ENCODE measurements around the gene DAG1.

Gene DAG1

DNA sequence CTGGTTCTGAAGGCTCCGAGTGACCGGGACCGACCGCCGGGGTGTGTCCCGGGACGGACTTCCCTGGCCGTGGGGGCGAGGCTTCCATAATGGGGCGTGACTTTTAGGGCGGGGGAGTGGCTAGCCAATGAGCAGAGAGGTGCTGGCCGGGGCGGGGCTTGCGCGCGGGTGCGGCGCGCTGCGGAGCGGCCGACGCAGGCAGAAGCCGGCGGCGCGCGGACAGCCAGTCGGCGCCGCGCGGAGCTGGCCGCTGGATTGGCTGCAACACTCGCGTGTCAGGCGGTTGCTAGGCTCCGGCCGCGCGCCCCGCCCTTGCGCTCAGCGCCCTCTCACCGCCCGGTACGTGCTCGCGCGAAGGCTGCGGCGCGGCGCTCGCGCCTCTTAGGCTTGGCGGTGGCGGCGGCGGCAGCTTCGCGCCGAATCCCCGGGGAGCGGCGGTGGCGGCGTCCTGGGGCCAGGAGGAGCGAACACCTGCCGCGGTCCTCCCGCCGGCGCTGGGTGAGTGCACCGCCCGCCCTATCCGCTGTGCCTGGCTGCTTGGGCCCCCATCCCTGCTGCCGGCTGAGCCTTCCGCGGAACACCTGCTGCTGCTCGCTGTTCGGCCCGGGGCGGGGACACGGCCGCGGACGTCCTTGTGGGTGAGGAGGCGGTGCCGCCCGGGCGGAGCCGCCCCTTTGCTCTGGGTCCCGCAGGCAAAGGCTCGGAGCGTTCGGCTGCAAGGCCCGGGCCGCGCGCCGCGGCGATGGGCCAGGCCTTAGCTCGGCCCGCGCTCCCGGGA lies at the start of gene DAG1:
Gene DAG1 (plus strand): TSS at position 332 of the 778 bp plus-strand sequence. CDS start 40,268 bp downstream, outside the sequence.
- peak; percentile 96 for DNase-seq

DNA sequence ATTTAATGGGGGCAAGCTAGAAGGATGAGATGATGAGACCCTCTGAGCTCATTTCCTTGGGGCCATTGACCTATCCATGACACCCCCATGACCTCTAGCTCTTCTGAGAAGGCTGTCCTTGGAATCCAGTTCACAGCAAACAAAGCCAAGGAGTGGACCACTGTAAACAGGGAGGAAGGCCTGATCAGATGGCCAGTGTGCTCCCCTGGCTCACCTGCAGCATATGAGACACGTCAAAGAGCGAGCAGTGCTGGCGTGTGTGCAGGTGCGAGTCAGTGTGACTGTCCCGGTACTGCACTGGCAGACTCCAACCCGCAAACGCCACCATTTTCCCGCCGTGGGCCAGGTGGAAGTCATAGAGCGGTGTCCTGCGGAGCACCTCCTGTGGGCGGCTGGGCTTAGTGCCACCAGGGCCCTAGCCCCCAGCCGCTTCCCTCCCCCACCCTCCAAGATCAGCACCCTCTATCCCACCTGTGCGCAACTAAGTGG lies 48.1 kb upstream of the DAG1 start:
- no peak for DNase-seq

DNA sequence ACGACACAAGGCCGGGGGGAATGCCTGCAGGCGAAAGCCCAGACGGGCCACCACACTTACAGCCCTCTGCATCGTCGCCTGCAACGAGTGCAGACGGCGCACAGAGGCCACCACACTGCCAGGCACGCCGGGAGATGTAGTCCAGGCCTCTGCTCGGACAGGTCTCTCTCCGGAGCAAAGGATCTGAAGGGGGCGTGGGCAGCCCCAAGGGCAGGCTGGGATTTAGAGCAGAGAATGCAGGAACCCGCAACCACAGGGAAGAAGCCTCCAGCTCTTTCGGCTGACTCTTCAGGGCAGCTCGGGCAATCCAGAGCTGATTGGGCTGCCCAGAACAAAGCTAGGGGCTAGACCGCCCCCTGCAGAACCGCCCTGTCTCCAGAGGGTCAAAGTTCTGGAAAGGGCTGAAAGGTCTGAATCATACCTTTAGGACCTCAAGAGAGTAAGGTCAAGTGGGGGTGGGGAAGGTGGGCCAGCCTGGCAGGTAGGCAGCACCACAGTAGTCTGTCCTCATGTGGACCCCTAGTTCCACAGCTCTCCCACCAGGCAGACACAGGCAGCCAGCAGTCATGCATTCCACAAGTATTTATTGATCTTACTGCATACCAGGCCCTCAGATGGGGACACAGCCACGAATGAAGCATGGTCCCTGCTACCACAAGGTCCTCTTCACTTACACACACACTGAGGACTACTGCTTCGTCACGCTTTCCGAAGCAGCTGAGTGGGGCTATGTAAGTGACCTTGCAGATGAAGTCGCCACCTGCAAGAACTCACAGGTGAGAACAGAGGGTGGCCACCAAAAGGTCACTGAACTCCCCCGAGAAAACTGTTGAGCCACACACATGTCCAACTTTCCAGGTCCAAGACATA lies 47.5 kb upstream of the DAG1 start, which contains the start of gene AMT:
Gene AMT (minus strand): TSS at position 95 of the 870 bp plus-strand sequence. CDS start 23 bp downstream, at position 72.
- DNase-seq: no peak

DNA sequence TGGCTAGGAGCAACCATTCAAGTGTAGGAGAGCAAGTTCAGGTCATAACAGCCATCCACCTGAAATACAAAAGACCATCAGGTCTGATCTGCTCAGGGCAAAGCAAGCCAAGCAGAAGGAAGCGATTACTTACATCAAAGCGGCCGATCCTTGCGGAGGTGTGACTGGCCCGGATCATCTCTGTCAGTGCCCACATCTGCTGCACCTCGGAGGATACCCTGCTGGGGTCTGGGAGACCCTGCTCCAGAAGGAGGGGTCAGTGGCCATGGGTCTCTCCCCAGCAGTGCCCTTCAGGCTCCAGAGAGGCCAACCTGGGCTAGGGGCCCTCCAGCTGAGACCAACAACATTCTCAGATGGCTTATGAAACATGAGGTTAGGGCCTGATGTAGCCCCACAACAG lies 45.3 kb upstream of the DAG1 start:
- DNase-seq: no peak

DNA sequence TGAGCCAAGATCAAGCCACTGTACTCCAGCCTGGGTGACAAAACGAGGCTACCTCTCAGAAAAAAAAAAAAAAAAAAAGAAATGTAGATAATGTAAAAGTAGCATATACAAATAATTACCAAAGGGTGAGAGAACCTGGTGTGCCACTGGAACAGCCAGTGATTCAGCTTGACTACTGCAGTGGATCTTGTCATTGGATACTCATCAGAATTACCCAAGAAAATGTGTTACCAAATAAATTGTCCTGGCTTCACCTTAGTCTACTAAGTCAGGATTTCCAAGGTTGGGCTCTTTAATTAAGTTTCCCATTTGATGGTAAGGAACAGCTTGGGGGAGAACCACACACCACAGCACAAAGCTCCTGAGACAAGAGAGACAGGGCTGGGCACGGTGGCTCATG lies 42.5 kb upstream of the DAG1 start:
- no peak for DNase-seq

DNA sequence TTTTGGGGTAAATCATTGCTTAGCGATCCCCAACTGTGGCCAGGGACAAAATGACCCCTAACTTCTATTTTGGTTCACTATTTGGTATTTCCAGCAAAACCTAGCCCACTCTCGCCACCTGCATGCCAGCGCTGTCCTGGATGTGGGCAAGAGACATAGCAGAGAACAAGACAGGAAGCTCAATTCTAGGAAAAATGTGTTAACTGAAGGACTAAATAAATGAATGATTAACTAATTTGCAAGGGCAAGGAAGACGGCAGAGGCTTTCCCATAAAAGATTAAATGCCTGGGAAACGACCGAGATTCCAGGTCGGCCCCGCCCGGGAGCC lies 41.4 kb upstream of the DAG1 start:
- DNase-seq: no peak

DNA sequence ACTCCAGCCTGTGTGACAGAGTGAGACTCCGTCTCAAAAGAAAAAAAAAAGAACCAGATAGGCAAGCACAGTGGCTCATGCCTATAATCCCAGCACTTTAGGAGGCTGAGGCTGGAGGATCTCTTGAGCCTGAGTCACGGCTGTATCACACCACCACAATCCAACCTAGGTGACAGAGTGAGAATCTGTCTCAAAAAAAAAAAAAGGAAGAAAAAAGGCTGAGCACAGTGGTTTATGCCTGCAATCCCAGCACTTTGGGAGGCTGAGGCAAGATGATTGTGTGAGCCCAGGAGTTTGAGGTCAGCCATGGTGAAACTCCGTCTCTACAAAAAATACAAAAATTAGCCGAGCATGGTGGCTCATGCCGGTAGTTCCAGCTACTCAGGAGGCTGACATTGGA lies 35.3 kb upstream of the DAG1 start:
- DNase-seq: no peak

DNA sequence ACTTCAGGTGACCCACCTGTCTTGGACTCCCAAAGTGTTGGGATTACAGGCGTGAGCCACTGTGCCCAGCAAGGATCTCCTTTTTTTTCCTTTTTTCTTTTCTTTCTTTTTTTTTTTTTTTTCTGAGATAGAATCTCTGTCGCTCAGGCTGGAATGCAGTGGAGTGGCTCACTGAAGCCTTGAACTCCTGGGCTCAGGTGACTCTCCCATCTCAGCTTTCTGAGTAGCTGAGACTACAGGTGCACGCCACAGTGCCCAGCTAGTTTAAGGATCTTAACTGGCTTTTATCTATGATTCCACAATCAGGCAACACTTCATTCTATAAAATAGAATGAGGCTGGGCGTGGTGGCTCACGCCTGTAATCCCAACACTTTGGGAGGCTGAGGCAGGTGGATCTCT lies 24.7 kb upstream of the DAG1 start:
- no peak for DNase-seq

DNA sequence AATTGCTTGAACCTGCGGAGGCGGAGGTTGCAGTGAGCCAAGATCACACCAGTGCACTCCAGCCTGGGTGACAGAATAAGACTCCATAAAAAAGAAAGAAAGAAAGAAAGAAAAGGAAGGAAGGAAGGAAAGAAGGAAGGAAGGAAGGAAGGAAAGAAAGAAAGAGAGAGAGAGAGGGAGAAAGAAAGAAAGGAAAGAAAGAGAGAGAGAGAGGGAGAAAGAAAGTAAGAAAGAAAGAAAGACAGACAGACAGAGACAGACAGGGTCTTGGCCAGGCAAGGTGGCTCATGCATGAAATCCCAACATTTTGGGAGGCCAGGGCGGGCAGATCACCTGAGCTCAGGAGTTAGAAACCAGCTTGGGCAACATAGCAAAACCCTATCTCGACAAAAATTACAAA lies 16.4 kb upstream of the DAG1 start:
- no peak for DNase-seq

DNA sequence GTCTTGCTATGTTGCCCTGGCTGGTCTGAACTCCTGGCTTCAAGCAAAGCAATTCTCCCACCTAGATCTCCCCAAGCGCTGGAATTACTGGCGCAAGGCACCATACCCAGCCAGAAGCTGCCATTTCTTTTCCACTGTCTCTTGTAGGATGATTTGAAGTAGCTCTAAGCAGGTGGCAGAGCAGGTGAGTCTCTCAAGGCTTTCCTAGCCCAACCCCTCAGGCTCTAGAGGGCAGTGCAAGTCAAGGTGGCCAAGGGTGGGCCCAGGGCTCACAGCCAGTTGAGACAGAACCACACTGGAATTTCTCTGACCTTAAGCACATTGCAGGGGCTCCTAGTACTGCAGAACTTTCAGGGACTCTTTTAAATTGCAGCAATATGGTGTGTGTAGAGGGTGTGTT lies 15.6 kb upstream of the DAG1 start:
- no peak for DNase-seq

DNA sequence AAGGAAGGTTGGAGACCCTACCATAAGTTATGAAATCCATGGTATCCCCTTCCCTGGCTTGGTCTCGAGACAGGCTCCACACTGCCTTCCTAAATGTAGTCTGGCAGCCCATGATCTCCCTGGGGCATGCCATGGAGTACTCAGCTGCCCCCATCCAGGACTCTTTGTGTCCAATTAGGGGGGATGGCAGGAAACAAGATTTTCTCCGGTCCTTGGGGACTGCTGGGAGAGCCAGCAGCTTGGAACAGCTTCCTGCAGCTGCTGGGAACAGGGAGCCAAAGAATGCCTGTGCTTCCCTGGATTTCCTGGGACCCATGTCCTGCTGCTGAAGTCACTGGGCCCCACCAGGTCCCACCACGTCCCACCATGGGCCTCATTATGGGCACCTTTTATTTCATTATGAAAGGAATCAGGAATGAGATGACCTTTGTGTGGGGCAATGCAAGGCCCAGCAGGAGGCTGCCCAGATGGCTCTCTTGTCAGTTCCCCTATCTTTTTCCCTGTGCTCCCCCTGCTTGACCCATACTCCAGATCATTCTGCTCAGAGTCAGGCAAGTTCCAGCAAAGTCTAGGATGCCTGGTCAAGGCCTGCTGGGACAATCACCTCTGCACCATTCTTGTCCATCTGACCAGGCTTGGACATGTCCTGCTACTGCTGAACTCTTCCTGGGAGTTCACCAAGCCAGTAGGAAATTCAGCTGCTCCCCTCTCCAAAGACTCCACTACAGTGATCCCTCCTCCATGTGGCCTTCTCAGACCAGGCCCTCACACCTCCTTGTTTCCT lies 15.0 kb upstream of the DAG1 start:
- no peak for DNase-seq

DNA sequence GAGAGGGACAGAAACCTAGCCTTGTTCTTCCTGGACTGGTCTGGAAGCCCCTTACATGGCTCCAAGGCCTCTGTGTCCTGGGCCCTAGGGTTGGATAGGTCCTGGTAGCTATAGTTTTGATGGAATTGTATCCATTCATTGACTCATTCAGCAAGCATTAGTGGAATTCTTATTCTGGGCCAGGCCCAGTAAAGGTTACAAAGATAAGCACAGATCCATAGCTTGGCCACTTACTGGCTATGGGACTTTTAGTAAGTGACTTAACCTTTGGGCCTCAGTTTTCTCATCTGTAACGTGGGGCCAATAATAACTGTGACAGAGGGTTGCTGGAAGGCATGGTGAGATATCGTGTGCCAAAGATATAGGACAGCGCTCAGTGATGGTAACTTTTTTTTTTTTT lies 13.6 kb upstream of the DAG1 start:
- no peak for DNase-seq

DNA sequence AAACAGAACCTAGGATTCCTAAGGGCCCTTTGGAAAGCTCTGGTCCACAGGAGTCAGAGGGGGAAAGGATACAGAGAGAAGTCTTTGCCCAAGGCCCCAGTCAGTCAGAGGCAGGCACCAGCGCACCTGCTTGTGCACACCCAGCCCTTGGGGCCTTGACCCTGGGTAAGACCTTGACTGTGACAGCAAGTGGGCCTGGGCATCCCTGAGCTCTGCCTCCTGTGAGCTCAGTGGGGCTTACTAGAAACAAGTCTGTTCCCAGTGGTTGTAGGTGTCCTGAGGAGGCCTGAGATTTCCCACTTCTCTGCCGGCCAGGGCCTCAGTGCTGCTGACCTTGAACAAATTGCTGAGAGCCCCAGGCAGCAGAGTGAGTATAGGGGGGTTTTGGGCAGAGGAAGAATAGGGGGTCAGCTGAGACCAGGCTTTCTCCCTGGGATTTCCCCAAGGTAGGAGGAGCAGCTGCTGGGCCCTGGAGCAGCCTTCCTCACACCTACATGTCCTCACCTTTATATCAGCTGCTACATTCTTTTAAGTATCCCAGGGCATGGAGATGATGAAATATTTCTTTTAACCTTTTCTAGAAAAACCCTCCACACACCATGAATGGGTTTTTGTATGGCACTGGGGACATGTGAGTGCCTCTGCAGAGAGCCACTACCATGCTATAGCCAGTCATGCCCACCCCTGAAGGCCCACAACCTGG lies 9.7 kb upstream of the DAG1 start:
- no peak for DNase-seq

DNA sequence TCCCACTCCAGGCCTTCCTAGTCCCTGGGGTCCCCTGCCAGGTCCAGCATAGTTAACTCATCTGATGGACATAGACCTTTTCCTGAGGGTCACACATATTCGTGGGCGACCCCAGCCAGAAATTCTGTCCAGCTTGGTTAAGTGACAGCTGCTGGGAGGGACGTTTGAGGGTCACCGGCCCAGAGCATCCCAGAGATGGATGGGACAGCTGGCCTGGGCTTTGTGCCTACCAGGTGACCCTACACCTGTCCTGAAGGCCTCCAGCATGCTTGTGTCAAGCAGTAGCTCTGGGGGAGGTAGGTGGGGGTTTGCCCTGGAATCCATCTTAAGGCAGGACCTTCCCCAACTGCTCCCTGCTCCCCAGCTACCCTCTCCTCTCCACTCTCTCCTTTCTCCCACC lies 9.1 kb upstream of the DAG1 start:
- no peak for DNase-seq

DNA sequence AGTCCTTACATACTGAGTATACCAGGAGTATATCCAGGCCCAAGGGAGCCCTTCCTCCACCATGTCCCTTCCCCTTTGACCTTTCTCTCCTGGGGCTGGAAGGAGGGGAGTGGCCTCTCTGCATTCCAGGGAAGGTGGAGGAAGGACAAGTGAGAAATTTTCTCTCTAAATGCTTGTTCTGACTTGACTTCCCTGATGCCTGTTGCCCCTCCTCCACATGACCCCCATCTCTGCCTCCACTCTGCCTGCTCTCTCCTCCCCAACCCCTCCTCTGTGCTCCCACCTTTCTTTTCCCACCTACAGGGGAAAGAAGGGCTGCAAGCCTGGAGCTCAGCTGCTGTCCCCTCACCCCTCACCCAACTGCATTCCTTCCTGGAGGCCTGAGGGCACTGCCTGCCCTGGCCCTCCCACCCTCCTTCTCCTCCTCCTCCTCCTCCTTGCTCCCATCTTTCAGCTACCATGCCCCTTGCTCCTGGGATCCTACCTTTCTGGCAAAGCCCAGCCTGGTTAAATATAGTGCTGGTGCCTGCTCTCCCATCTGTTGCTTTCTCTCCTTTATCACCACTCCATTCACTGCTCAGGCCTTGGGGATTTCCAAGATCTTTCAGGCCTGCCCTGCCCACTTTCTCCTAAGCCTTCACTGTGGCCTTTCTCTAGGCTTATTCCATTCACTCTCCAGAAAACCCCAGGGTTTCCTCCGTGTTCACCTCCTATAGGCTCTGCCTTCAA lies 8.5 kb upstream of the DAG1 start:
- no peak for DNase-seq

DNA sequence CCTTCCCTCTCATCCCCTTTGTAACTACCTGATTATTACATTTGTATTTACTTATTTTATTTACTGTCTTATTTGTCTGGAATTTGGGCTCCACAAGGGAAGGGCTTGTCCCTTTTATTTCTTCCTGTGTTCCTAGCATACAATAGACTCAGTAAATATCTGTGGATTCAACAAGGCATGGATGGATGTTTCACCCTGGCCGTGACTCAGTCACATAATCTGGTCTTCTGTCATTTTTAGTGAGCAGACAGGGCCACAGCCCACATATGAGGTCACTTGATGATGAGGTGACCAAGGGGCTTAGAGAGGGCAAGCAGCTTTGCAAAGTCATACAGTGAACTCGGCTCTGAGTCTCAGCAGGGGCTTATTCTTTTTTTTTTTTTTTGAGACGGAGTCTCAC lies 7.8 kb upstream of the DAG1 start:
- DNase-seq: no peak

DNA sequence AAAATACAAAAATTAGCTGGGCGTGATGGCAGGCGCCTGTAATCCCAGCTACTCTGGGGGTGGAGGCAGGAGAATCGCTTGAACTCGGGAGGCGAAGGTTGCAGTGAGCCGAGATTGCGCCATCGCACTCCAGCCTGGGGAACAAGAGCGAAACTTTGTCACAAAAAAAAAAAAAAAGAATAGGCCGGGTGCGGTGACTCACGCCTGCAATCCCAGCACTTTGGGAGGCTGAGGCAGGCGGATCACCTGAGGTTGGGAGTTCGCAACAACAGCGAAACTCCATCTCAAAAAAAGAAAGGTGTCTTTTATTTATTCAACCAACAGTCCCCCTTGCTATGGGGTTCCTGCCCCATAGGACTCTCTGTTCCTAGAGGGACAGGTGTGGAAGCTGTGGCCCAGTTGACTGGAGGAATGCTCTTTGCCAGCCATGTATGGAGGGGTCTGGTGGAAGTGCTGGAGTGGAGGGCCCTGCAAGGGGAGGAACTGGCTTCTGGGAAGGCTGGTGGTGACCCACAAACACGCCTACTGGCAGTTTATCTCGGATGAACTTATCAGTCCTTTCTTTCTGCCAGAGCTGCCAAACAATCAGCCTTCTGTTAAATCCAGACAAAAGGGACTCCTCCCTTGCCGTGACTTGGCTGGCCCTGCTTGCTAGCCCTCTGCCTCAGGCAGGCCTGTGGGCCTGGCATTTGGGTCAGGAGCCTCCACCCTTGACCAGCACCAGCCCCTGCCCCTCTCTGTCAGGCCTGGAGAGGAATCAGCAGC lies 4.6 kb upstream of the DAG1 start:
- DNase-seq: no peak

DNA sequence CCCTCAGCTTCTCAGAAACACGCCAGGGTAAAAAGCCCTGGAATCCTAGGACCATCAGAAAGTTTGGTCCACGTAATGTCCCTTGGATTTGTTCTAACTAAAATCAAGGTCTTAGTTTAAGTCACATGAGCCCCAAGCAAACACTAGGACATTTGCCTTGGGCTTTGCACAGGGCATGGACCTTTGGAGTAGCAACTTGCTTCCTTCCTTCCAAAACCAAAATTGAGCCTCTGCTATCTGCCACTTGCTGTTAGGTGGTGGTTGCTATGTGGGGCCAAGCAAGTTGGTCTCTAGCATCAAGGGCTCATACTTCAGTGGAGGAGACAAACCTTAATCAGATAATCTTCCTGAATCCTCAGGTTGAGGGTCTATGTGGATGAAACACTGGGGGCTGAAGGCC lies 4.0 kb upstream of the DAG1 start:
- no peak for DNase-seq

DNA sequence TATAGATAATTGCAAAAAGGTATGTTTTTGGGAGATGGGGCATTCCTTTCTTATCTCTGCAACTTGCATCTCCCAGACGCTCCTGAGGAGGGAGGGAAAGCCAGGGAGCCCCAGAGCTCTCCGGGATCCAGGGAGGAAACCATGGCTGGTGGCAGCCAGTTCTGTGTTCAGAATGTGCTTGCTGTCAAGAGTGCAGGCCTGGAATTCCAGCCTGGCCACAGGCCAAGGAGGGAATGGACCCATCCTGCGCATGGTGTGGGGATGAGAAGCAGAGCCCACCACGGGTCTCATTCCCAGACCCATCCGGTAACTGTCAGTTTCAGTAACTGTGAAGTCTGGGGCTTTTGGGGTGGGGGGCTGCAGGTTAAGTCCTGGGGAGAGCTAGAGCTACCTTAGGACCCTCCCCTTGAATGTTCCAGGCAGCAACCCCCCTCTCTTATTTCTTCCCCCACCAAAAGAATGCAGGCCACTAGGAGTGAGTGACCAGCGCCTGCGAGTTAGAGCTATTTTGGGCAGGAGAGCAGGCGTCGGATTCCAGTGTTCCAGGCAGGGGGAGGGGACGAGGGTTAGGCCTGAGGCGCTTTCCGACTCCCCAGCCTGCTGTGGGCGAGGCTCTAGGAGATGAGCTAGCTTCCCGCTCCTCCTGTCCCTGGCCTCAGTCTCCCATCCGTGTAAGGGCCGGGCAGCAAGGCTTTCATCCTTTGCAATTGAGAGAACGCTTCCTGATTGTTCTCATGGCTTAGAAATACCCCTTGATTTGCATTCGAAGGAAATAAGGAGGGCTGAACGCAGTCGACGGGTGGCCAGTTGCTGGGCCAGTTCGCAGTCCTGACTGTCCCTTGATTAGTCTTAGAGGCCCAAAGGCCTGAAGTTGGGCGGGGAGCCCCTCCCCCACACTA lies 781 bp upstream of the DAG1 start:
- DNase-seq: no peak
